Psoas muscle (tissue), 8 donors: ENCODE measurements around the gene ARHGAP8. TPM values are rescaled to one million over a fixed set of nuclear protein-coding genes. Genes with fewer than 3 reads are reported as not detected.

Source experiments
- ATAC-seq, 4 donors: fragments of 200-7000 bp; cut with Tn5 transposase; one replicate each; pipeline ENCODE4 v1.9.1; 2020; ENCODE audit warnings: moderate library complexity in 3 of 4, mild to moderate bottlenecking in 2 of 4
- DNase-seq, 2 donors: peaks; one replicate each; pipeline ENCODE4 v3.0.0-alpha.2; 2020
- H3K27ac ChIP-seq: fragments of 200-600 bp; one replicate; pipeline ENCODE4 v1.8.0; 2022
- H3K27me3 ChIP-seq, 3 donors: fragments of 200-600 bp in 1 of 3; one replicate each; pipeline versions ENCODE4 v1.6.1 to v1.8.0; 2013 to 2022; ENCODE audit warnings: low read length in 2 of 3, mild to moderate bottlenecking in 2 of 3, moderate library complexity in 1 of 3; ENCODE audit not compliant: insufficient read depth in 3 of 3
- H3K36me3 ChIP-seq, 2 donors: fragments of 200-600 bp in 1 of 2; one replicate each; pipeline versions ENCODE4 v1.6.1 to v1.8.0; 2013 to 2022; ENCODE audit warnings: low read depth in 1 of 2, mild to moderate bottlenecking in 1 of 2, moderate library complexity in 1 of 2; ENCODE audit not compliant: insufficient read depth in 1 of 2
- H3K4me1 ChIP-seq: fragments of 200-600 bp; one replicate; pipeline ENCODE4 v1.8.0; 2022
- H3K4me3 ChIP-seq: fragments of 200-600 bp; one replicate; pipeline ENCODE4 v1.8.0; 2022; ENCODE audit warnings: mild to moderate bottlenecking
- H3K9me3 ChIP-seq: fragments of 200-600 bp; one replicate; pipeline ENCODE4 v1.8.0; 2022
- WGBS, 3 donors: extraction: QIAGEN DNeasy Blood & Tissue Kit; methylation state at CpG; one replicate each; pipeline versions ENCODE4 v1.1.6 to v1.1.7; 2013; 5-methylcytosine and 5-hydroxymethylcytosine counted together
- intact Hi-C, 2 donors: fragments of 100-400 bp; cut with DNase I; formaldehyde crosslinking; loops; one replicate each; pipeline versions ENCODE4 v1.11.0 to v1.14.2; 2022
- polyA plus RNA-seq, 3 donors: library from polyadenylated mRNA; stranded (reverse); fragments of 200-250 nt; gene quantifications; one replicate each; pipeline ENCODE4 v1.2.3, GENCODE V29; 2013
- total RNA-seq, 4 donors: library from RNA; stranded (reverse); fragmentation: NEBNext Ultra II Directional in 2 of 4; extraction: Animal tissue kit (Norgen Biotek cat#: 25700) in 2 of 4; gene quantifications; one replicate each; pipeline versions ENCODE4 v1.2.1 to v1.2.4, GENCODE V29; 2021 to 2023
- TF ChIP-seq, protein P1 (sequence below): fragments of 200-600 bp; IDR thresholded peaks from one replicate; pipeline ENCODE4 v1.8.0; 2022; ENCODE audit warnings: antibody characterized with exemption
- donor health status: healthy with polysubstance abuse.
- donor health status: DM: no; HTN: no; CAD: no; lungs with moderate emphysema.
- donor health status: Bipolar disorder and iron deficiency.
- donor health status: healthy.
- donor health status: DM: yes; HTN: yes; CAD: no.
- donor health status: DM: no; HTN: no; CAD: no.
- donor health status: DM: no; HTN: no; CAD: no.
- donor health status: DM: yes; HTN: yes; CAD: no.

The ARHGAP8 gene
- total and polyA plus RNA-seq, 7 donors = 0.14 TPM; not detected in 6

DNA sequence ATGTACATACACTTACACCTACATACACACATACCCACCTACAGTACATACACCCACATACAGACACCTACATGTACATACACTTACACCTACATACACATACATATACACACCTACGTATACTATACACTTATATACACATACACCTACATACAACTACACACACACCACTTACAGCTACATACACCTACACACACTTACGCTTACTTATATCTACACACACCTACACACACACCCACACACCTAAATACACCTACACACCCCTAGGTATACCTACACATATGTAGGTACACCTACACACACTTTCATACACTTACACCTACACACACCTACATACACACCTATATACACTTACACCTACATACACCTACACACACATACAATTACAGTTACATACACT, 61.0 kb downstream of the ARHGAP8 start:
- no peaks in the 10 kb centered on the region for H3K9me3 ChIP-seq
- WGBS, 3 donors = 46 to 98% (median 96%) methylated on average over 2 of the region's 2 CpGs
- H3K36me3 ChIP-seq = no peaks in the 10 kb centered on the region
- ATAC-seq (no peak), DNase-seq (no peak)
- intact Hi-C loops = no loop called here
- H3K4me1 ChIP-seq = no peaks in the 10 kb centered on the region
- TF ChIP-seq, protein P1, sequence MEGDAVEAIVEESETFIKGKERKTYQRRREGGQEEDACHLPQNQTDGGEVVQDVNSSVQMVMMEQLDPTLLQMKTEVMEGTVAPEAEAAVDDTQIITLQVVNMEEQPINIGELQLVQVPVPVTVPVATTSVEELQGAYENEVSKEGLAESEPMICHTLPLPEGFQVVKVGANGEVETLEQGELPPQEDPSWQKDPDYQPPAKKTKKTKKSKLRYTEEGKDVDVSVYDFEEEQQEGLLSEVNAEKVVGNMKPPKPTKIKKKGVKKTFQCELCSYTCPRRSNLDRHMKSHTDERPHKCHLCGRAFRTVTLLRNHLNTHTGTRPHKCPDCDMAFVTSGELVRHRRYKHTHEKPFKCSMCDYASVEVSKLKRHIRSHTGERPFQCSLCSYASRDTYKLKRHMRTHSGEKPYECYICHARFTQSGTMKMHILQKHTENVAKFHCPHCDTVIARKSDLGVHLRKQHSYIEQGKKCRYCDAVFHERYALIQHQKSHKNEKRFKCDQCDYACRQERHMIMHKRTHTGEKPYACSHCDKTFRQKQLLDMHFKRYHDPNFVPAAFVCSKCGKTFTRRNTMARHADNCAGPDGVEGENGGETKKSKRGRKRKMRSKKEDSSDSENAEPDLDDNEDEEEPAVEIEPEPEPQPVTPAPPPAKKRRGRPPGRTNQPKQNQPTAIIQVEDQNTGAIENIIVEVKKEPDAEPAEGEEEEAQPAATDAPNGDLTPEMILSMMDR = no peak
- no peak overlapping the region for H3K27ac ChIP-seq
- H3K4me3 ChIP-seq = no peak overlapping the region
- no peaks in the 10 kb centered on the region for H3K27me3 ChIP-seq

DNA sequence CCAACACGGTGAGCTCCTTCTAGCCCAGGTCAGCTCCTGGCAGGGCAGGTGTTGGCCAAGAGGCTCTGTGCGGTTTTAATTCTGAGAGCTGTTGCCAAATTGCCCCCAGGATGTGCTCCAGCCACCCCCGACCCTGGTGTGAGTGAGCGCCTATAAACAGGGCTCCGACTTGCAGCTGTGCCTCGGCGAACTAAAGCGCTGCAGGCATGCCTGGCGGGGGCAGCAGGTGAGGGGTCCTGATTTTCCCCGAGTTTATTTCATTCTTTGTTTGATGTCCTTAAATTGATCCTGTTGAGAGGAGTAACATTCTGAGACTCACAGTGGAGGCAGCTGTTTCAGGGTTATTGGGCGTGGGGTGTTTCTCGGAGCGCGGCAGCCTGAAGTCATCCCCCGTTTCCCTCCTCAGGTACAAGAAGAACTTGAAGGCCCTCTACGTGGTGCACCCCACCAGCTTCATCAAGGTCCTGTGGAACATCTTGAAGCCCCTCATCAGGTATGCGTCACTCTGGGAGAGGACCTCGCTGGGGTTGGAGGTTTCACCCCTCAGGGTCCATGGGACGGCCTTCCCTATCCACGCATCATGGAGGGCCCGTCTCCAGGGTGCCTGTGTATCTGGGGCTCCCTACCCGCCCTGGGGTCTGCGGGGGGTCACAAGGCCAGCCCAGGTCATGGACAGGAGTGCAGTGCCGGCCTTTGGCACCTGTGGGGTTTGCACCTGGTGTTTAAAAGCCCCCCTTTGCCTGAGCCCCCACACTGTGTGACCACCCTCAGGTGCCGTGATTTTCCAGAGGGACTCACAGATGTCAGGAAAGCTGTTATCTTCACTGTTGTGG, 62.1 kb downstream of the ARHGAP8 start:
- H3K9me3 ChIP-seq = no peaks in the 10 kb centered on the region
- intact Hi-C loops = no loop called here
- H3K27me3 ChIP-seq = peaks cover 0 to 1% (median 0%) of the 10 kb centered on the region in 3 donors
- WGBS, 3 donors = 81 to 84% (median 84%) methylated on average over 25 of the region's 25 CpGs
- H3K4me1 ChIP-seq = no peaks in the 10 kb centered on the region
- ATAC-seq (no peak), DNase-seq (no peak)
- no peak overlapping the region for H3K27ac ChIP-seq
- TF ChIP-seq, protein P1 = no peak
- H3K36me3 ChIP-seq = no peaks in the 10 kb centered on the region
- H3K4me3 ChIP-seq = no peak overlapping the region

DNA sequence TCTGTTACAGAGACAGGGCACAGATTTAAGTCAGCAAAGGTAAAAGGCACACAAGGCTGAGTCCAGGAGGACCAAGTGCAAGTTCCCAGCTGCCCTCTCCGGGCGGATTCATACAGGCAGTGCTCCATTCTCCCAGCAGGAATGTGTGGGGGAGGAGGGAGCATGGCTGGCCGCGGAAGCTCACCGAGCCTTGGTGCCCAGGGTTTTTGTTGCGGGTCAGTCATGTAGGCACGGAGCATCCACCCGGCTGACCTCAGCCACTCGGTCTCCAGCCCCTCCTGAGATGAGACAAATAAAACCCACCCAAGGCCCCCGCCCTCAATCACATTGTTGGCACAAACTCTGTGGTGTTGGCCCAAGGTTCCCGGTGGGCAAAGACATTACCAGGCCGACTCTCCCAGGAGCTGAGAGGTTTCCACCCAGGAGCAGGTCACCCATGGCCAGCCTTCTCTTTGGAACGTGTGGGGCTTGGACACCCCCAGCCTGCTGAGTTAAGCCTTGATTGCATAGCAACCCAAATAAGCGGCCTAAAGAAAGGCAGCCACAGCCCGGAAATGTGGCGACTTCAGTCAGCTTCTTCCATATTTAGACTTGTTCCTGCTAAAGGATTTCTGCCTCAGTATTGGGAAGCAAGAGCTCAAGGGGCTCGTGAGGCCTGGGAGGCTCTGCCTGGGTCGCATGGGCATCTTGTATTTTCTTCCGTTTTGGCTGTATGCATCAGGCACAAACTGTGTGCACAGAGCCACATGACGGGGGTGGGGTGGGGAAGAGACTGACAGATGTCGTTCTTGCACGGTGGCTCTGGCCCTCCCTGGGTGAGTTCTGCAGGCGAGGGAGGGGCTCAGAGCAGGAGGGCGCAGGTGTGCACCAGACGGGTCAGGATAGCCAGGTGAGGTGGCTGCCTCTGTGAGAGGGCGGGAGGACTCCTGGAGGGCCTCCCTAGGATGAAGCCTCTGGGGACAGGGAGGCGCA, 63.0 kb downstream of the ARHGAP8 start:
- Histone ChIP-seq H3K36me3 (no peaks in the 10 kb centered on the region), H3K4me3 (no peak overlapping the region), H3K27me3 (peaks cover 0 to 3% (median 0%) of the 10 kb centered on the region in 3 donors), H3K27ac (no peak overlapping the region), H3K4me1 (no peaks in the 10 kb centered on the region), H3K9me3 (no peaks in the 10 kb centered on the region)
- TF ChIP-seq, protein P1 = no peak
- intact Hi-C loops = no loop called here
- DNase-seq = peak in 1 of 2 donors; percentile 27
- 71 to 80% (median 72%) methylated on average over 25 to 27 of the region's 27 CpGs for WGBS, 3 donors
- no peak for ATAC-seq

DNA sequence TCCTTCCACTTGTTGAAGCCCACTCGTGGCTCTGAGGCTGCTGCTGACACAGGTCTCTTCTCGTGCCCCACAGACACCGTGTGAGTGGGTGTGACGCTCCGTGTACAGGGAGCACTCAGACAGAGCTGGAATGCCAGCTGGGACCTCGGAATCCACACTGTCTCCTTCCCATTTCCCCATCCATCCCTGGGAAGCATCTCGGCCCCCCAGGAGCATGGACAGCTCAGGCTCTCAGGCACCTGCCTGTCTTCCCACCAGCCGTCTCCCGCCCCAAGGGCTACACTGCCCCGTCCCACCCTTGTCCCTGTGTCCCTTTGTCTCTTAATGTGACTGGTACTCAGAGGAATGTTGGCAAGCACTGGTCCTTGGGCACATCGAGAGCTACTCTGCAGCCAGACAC, 63.8 kb downstream of the ARHGAP8 start:
- H3K4me3 ChIP-seq = no peak overlapping the region
- H3K27ac ChIP-seq = no peak overlapping the region
- H3K36me3 ChIP-seq = no peaks in the 10 kb centered on the region
- H3K4me1 ChIP-seq = no peaks in the 10 kb centered on the region
- 39 to 49% (median 41%) methylated on average over 11 of the region's 11 CpGs for whole genome bisulfite sequencing, 3 donors
- peak in 1 of 2 donors; percentile 20 for DNase-seq
- peak in 1 of 4 donors; percentile 48 for ATAC-seq
- TF ChIP-seq, protein P1 = no peak
- H3K9me3 ChIP-seq = no peaks in the 10 kb centered on the region
- H3K27me3 ChIP-seq = peaks cover 0 to 3% (median 2%) of the 10 kb centered on the region in 3 donors
- intact Hi-C loops = no loop called here
